T-helper 2 cell treated with Interferon-gamma antibody and Interleukin-4, amounts not matched to agents 100 ng/mL and 5 ng/mL, for 36 hours (primary cell): ENCODE measurements around the gene LTA4H. TPM values are rescaled to one million over a fixed set of nuclear protein-coding genes. Genes with fewer than 3 reads are reported as not detected.

Experiments
- intact Hi-C: fragments of 100-400 bp; cut with micrococcal nuclease; formaldehyde crosslinking; loops from one replicate; pipeline ENCODE4 v1.15.1; 2023
- total RNA-seq: library from RNA; stranded (reverse); gene quantifications from 2 replicates; pipeline ENCODE4 v1.2.3, GENCODE V29; 2022

LTA4H gene
- total RNA-seq, 1 donor from 2014 or later = 47.5 TPM

DNA sequence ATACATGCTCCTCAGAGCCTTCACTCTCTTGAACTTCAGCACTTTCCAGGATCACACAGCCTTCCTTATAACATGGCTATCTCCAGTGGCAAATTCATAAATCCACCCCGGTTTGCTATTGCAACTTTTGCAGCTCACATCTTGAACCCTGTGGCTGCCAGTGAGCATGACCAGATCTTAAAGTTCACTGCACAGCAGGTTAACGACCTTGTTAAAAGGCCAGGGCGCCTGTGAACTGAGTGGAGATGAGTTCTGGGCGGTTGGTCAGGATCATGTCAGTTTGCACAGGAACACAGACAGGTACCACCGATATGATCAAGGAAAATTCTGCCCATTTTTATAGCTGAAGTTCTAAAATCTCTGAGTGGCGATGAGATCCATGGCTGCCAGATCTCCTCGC, 24.7 kb upstream of the LTA4H start:
- intact Hi-C loops = loop anchor here (5.0 kb wide), 1 partner anchor 137 kb away; no protein-coding TSS in a partner anchor

DNA sequence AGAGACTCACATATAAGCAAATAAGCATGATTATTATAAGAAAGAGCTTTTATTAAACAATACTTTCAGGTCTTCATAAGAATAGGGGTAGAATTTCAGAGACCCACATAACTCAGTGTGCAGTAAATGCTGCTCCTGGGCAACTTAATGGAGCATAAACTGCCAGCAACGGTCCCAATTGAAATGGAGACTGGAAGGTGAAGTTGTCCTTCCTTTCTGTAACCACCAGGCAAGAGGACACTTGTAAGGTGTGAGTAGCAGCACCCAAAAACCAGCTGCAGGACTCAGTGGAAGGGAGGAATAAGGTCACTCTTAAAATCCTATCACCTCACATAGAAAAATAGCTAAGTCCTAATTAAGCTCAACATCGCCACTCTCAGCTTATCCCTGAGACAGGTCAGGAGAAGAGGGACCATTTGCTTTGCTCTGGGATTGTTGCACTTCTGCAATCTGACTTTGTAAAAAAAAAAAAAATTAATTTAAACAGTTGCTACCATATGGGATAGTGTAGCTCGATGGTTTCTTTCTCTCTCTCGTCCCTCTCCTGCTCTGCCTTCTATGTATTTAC, 22.7 kb upstream of the LTA4H start:
- intact Hi-C loops = no loop called here

DNA sequence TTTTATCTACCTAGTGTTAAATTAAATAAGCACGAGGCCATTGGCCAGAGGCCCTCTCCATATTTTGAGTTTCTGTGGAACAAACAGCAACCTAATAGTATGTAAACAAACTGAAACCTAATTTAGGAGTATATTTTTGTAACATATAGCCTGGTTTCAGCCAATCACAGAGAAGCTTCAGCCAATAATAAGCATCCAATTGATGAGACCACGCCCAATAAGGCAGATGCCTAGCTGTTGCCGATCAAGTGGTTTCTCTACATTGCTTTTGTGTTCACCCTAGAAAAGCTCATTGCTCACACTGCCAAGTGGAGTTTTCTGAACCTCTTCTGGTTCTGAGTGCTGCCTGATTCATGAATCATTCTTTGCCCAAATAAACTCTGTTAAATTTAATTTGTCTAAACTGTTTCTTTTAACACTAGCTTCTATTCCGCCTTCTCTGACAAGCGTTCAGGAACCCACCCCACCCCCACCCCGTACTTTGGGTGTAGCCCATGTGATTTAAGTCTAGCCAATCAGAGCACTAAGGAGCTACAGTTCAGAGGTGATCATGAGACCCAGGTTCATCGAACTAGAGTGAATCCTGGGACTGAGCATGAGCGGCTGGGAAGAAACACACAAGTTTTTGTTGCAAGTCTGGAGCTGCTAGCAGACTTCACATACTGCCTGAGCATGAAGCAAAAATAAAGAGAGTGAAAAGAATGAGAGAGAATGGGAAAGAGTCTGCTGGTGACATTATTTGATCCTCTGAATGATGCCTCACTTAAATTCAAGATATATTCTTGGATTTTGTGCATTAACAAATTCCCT, 21.5 kb upstream of the LTA4H start:
- intact Hi-C loops = no loop called here

DNA sequence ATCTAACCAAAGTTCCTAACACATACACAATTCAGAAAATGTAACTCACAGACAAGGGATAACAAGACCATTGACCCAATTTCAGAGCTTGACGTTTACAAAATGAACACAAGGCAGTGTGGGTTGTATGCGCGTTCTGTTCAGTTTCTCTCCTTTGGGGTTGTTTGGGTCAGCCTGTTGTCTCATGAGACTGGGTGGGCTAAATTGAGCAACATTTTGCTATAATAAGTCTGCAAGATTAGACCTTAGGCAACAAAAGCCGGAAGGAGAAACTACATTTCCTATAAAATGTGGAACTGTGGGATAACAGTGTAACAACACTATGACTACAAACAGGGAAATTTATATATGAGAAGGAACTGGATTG, 18.8 kb upstream of the LTA4H start:
- intact Hi-C loops = no loop called here

DNA sequence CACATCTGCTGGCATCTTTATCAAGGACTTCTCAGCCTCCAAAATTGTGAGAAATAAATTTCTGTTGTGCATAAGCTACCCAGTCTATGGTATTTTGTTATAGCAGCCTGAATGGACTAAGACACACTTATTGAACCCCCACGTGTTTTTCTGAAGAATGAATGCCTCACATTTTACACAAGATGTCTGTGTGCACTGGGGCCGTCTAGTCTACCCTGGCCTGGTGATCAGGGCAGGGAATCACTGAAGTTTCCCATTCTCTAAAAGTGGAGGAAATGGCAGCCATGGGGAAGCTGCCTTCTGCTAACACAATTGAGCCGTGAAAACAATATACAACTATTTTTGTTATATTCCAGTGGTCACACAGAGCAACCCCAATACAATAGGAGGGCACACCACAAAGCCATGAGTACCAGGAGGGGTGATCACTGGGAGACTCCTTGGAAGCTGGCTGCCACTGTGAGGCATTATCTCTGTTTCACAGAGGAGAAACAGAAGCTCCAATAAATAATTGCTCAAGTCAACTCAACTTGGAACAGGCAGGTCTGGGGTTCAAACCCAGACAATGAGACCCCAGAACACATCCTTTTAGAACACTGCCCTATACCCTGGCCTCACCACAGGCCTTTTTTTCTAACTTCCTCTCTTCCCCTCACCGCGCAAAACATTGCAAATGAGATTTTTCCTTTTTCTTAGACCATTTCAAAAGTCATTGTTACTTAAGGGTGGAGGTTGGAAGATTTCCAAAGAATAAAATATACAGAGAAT, 18.3 kb upstream of the LTA4H start:
- intact Hi-C loops = no loop called here

DNA sequence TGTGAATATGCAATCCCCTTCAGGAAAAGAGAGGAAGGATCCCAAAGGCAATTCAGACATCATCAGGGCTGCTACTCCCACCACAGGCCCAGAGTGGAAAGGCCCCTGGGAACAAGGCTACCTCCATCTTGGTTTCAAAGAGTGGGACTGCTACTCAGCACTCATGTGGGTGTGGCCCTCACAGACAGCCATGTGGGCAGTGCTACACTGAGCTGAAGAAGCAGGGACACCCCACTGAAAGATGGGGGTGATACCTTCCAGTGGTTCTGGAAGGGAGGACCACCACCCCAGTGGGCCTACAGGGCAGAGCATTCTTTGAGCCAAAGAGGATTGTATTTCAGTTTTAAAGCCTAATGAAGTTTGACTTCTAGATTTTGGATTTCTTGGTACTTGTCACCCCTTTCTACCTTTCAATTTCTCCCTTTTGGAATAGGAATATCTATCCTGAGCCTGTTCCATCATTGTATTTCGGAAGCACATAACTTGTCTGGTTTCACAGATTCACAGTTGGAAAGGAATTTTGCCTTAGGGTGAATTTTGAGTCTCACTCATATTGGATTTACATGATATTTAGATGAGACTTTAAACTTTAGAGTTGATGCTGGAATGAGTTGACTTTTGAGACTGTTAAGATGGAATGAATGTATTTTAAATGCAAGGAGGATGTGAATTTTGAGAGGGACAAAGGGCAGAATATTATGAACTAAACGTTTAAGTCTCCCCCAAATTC, 16.5 kb upstream of the LTA4H start:
- intact Hi-C loops = no loop called here

DNA sequence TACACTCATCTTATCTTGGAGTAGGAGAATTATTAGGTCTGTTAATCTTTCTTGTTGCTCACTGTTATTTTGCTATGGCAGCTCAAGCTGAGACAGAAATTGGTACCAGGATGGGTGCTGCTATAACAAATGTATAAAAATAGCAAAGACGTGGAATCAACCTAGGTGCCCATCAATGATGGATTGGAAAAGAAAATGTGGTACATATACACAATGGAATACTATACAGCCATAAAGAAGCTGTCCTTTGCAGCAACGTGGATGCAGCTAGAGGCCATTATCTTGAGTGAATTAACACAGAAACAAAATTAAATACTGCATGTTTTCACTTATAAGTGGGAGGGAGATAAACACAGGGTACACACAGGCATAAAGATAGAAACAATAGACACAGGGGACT, 14.8 kb upstream of the LTA4H start:
- intact Hi-C loops = no loop called here

DNA sequence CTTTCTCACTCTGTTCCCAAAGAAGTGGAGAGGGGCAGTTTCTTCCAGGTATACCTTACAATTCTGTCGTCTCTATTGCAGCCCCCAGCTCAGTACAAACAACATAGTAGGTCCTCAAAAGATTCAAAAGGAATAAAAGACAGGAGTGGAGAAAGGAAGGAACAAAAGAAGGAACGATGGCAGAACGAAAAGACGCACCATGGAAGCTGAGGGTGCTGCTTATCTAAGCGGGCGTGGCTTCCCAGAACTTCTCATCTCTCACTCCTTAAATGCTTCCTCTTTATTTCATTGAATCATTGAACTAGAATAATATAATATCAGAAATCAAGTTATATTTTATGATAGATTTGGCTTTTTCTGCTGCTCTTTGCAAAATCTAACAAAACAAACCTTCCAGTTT, 13.7 kb upstream of the LTA4H start:
- intact Hi-C loops = no loop called here

DNA sequence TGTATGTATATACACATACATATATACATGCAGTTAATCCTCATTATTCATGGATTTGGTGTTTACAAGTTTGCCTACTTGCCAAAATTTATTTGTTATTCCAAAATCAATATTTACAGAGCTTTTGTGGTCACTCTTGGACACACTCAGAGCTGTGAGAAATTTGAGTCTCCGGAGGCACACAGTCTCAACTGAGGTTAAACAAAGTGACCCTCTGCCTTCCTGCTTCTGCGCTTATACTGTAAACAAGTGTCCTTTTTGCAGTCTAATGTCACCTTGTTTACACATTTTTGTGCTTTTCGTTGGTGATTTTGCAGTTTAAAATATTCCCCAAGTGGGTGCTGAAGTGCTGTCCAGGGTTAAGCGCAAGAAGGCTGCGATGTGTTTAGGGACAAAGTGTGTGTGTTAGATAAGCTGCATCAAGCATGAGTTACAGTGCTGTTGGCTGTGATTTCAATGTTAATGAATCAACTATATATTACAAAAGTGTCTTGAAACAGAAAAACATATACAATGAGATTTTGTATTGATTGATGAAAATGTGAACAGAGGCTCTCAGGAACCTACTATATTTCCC, 13.1 kb upstream of the LTA4H start:
- intact Hi-C loops = no loop called here

GRCh38 chr12:96047229-96048211, 12.1 kb upstream of the LTA4H start:
- intact Hi-C loops = loop anchor here (1.0 kb wide), 1 partner anchor 12 kb away; the partner anchor contains the start of gene LTA4H

GRCh38 chr12:96046543-96047228, 11.3 kb upstream of the LTA4H start:
- intact Hi-C loops = loop anchor here (1.0 kb wide), 1 partner anchor 11 kb away; the partner anchor contains the start of gene LTA4H

GRCh38 chr12:96045566-96045965, 10.2 kb upstream of the LTA4H start:
- intact Hi-C loops = no loop called here

DNA sequence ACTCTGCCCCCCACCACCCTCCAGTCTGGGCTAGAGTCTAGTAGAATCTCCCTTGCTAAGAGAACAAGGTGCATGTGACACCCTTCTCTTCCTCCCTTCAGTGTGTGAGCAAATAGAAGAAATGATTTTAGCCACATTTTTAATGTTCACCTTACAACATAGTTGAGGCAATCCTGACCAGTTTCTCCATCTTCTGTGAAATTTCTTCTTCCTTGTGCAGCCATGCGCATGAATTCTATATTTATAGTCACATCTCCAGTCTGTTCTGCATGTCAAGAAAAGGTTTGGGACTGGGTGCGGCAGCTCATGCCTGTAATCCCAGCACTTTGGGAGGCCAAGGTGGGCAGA, 9.5 kb upstream of the LTA4H start:
- intact Hi-C loops = no loop called here

DNA sequence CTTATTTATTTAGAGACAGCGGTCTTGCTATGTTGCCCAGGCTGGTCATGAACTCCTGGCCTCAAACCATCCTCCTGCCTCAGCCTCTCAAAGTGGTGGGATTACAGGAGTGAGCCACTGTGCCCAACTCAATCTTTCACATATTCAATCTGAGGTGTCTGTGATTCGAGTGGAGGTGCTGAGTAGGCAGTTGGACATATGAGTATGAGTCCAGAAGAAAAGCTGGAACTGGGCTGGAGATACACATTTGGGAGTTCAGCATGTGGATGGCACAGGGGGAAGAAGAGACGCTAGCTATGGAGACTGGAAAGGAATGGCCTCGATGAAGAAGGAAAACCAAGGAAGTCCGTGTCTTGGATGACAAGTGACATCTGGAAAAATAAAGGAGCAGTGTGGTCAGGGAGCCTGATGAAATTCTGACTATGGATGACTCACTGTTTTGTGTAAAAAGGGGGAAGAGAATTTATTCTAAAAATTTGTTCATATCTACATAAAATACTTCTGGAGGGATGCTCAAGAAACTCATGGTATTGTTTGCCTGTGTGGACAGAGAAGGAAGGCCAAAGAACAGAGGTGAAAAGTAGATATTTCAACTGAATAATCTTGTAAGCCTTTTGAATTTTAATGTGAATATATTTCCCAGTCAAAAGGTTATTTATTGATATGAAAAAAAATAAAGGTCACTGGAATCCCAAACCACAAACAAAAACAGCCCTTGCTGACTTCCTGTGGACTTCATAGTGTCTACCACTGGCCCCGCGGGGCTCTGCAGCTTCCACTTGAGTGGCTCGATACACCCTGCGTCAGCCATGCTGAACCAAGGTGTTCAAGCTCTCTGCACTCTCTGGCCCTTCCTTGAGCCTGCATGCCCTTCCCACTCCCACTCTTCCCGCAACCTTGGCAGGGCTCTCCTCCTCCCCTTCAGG, 8.9 kb upstream of the LTA4H start:
- intact Hi-C loops = no loop called here

- intact Hi-C loops = no loop called here
Observed at GRCh38 chr12:96041181-96041580, 5.8 kb upstream of the LTA4H start.

GRCh38 chr12:96040305-96041133, 5.1 kb upstream of the LTA4H start:
- intact Hi-C loops = no loop called here

- intact Hi-C loops = loop anchor here (5.0 to 10.0 kb wide), 2 partner anchors 408 to 1775 kb away; no protein-coding TSS in a partner anchor
Observed at GRCh38 chr12:96039516-96039915, 4.1 kb upstream of the LTA4H start.
